ENCODE measurements around the gene SPATA46. TPM values are rescaled to one million over a fixed set of nuclear protein-coding genes. Genes with fewer than 3 reads are reported as not detected.

Gene SPATA46
- total RNA-seq, 2 experiments from 2014 or later, result not detected

GRCh38 chr1:162366149-162366548, 10.5 kb downstream of the SPATA46 start:
- Histone ChIP-seq H4K20me1 (ENCODE audit: insufficient read depth, low read length) (no peaks in the 10 kb centered on the region), H3K4me2 (ENCODE audit: low read length) (no peak overlapping the region), H3K4me1 (ENCODE audit: insufficient read depth, low read length, poor library complexity, severe bottlenecking) (no peaks in the 10 kb centered on the region), H3K79me2 (ENCODE audit: insufficient read depth, low read depth, low read length) (no peaks in the 10 kb centered on the region), H3K9me3 (ENCODE audit: low read length) (no peaks in the 10 kb centered on the region), H3K9me2 (ENCODE audit: insufficient read depth, low read length) (no peaks in the 10 kb centered on the region), H3K27ac (ENCODE audit: low read depth, low read length, poor library complexity, severe bottlenecking) (no peak overlapping the region), H3K36me3 (ENCODE audit: insufficient read depth, low read length) (no peaks in the 10 kb centered on the region), H3K4me3 (ENCODE audit: low read depth, low read length, poor library complexity, severe bottlenecking) (no peak overlapping the region), H2AFZ (ENCODE audit: low read length) (no peak overlapping the region)
- POLR2A ChIA-PET, result interaction anchor here (0.6 kb wide), 1 partner anchor 565 kb away, joined by 5 read pairs; no protein-coding TSS in a partner anchor
- no peak for TF ChIP-seq EZH2phosphoT487 (IDR thresholded peaks at IDR 0.05; ENCODE audit: borderline replicate concordance, low read depth, low read length)
- no peak for TF ChIP-seq CTCF (conservative IDR thresholded peaks at IDR 0.05; ENCODE audit: low read length)
- no TSS peak for BruUV-seq (replicated peaks)
- no peak for DNase-seq (ENCODE audit: low spot score)
- intact Hi-C loops (cut with micrococcal nuclease; ENCODE audit: unreplicated experiment), result no loop called here
- CTCF ChIA-PET (ENCODE audit: unreplicated experiment), result interaction anchor here (0.5 kb wide), 1 partner anchor 461 kb away, joined by 3 read pairs; no protein-coding TSS in a partner anchor

GRCh38 chr1:162365284-162366020, 11.2 kb downstream of the SPATA46 start:
- intact Hi-C loops (cut with micrococcal nuclease; ENCODE audit: unreplicated experiment), result no loop called here
- CTCF ChIA-PET (ENCODE audit: unreplicated experiment), result interaction anchor here (0.5 kb wide), 1 partner anchor 462 kb away, joined by 3 read pairs; no protein-coding TSS in a partner anchor
- no peaks in the 10 kb centered on the region for H3K36me3 ChIP-seq (ENCODE audit: insufficient read depth, low read length)
- H3K9me3 ChIP-seq (ENCODE audit: low read length), result no peaks in the 10 kb centered on the region
- no peak overlapping the region for H3K4me3 ChIP-seq (ENCODE audit: low read depth, low read length, poor library complexity, severe bottlenecking)
- H3K9me2 ChIP-seq (ENCODE audit: insufficient read depth, low read length), result no peaks in the 10 kb centered on the region
- TF ChIP-seq CTCF (conservative IDR thresholded peaks at IDR 0.05; ENCODE audit: low read length), result no peak
- no peak for TF ChIP-seq EZH2phosphoT487 (IDR thresholded peaks at IDR 0.05; ENCODE audit: borderline replicate concordance, low read depth, low read length)
- POLR2A ChIA-PET, result interaction anchor here (0.6 kb wide), 1 partner anchor 564 kb away, joined by 5 read pairs; no protein-coding TSS in a partner anchor
- H3K27ac ChIP-seq (ENCODE audit: low read depth, low read length, poor library complexity, severe bottlenecking), result no peak overlapping the region
- no peaks in the 10 kb centered on the region for H4K20me1 ChIP-seq (ENCODE audit: insufficient read depth, low read length)
- BruUV-seq (replicated peaks), result no TSS peak
- H3K4me1 ChIP-seq (ENCODE audit: insufficient read depth, low read length, poor library complexity, severe bottlenecking), result no peaks in the 10 kb centered on the region
- H3K4me2 ChIP-seq (ENCODE audit: low read length), result no peak overlapping the region
- H3K79me2 ChIP-seq (ENCODE audit: insufficient read depth, low read depth, low read length), result no peaks in the 10 kb centered on the region
- no peak for DNase-seq (ENCODE audit: low spot score)
- H2AFZ ChIP-seq (ENCODE audit: low read length), result no peak overlapping the region

- H3K9me3 ChIP-seq (ENCODE audit: low read length), result no peaks in the 10 kb centered on the region
- no peak for TF ChIP-seq EZH2phosphoT487 (IDR thresholded peaks at IDR 0.05; ENCODE audit: borderline replicate concordance, low read depth, low read length)
- no peak for TF ChIP-seq CTCF (conservative IDR thresholded peaks at IDR 0.05; ENCODE audit: low read length)
- no peak overlapping the region for H3K4me3 ChIP-seq (ENCODE audit: low read depth, low read length, poor library complexity, severe bottlenecking)
- DNase-seq (ENCODE audit: low spot score), result no peak
- no peak overlapping the region for H3K27ac ChIP-seq (ENCODE audit: low read depth, low read length, poor library complexity, severe bottlenecking)
- ChIA-PET POLR2A (interaction anchor here (0.6 kb wide), 1 partner anchor 55 kb away, joined by 3 read pairs; no protein-coding TSS in a partner anchor), CTCF (ENCODE audit: unreplicated experiment) (no interaction called here)
- H2AFZ ChIP-seq (ENCODE audit: low read length), result no peak overlapping the region
- H3K79me2 ChIP-seq (ENCODE audit: insufficient read depth, low read depth, low read length), result no peaks in the 10 kb centered on the region
- no peak overlapping the region for H3K4me2 ChIP-seq (ENCODE audit: low read length)
- intact Hi-C loops (cut with micrococcal nuclease; ENCODE audit: unreplicated experiment), result no loop called here
- H3K9me2 ChIP-seq (ENCODE audit: insufficient read depth, low read length), result no peaks in the 10 kb centered on the region
- no peaks in the 10 kb centered on the region for H4K20me1 ChIP-seq (ENCODE audit: insufficient read depth, low read length)
- no peaks in the 10 kb centered on the region for H3K4me1 ChIP-seq (ENCODE audit: insufficient read depth, low read length, poor library complexity, severe bottlenecking)
- no TSS peak for BruUV-seq (replicated peaks)
- H3K36me3 ChIP-seq (ENCODE audit: insufficient read depth, low read length), result no peaks in the 10 kb centered on the region
Measured at GRCh38 chr1:162364498-162364897, 12.2 kb downstream of the SPATA46 start.
